Kidney (tissue), 14 donors: Measurements from ENCODE around the gene CAMK2B. TPM values are rescaled to one million over a fixed set of nuclear protein-coding genes. Genes with fewer than 3 reads are reported as not detected.

Experiments
- DNase-seq, 5 donors: peaks; one replicate each; pipeline ENCODE4 v3.0.0-alpha.2; 2013 to 2020
- FAIRE-seq: peaks from 2 replicates; lab custom pipeline; 2012; peaks lifted over from hg19 to GRCh38; lab: Jason Lieb, UNC
- H3K27ac ChIP-seq, 2 donors: one replicate each; pipeline ENCODE4 v1.7.0; 2013; ENCODE audit warnings: low read depth in 2 of 2, low read length in 2 of 2, inconsistent platforms in 1 of 2
- H3K27me3 ChIP-seq: one replicate; pipeline ENCODE4 v1.7.1; 2013; ENCODE audit warnings: low read length, inconsistent platforms; ENCODE audit not compliant: control insufficient read depth, insufficient read depth
- H3K36me3 ChIP-seq, 3 donors: one replicate each; pipeline versions ENCODE4 v1.7.0 to v1.7.1; 2013; ENCODE audit warnings: low read length in 3 of 3, control low read depth in 1 of 3, inconsistent platforms in 1 of 3; ENCODE audit not compliant: insufficient read depth in 3 of 3, control insufficient read depth in 2 of 3
- H3K4me1 ChIP-seq, 3 donors: one replicate each; pipeline versions ENCODE4 v1.7.0 to v1.7.1; 2013; ENCODE audit warnings: low read length in 3 of 3, inconsistent platforms in 1 of 3, low read depth in 1 of 3; ENCODE audit not compliant: control insufficient read depth in 2 of 3, insufficient read depth in 2 of 3
- H3K4me3 ChIP-seq, 3 donors: one replicate each; pipeline versions ENCODE4 v1.7.0 to v1.8.1; 2013; ENCODE audit warnings: low read length in 3 of 3, control low read depth in 1 of 3, inconsistent platforms in 1 of 3
- H3K9ac ChIP-seq, 3 donors: one replicate each; pipeline versions ENCODE4 v1.7.0 to v1.7.1; 2013; ENCODE audit warnings: low read length in 3 of 3, control low read depth in 1 of 3, inconsistent platforms in 1 of 3
- H3K9me3 ChIP-seq, 3 donors: one replicate each; pipeline versions ENCODE4 v1.7.0 to v1.7.1; 2013; ENCODE audit warnings: low read length in 3 of 3, control low read depth in 1 of 3, inconsistent platforms in 1 of 3; ENCODE audit not compliant: control insufficient read depth in 2 of 3, insufficient read depth in 1 of 3
- CTCF ChIP-seq: IDR thresholded peaks from 3 replicates; pipeline ENCODE4 v1.5.1; 2012; ENCODE audit warnings: mild to moderate bottlenecking, moderate library complexity, borderline replicate concordance; ENCODE audit not compliant: insufficient read depth; ENCODE audit errors: extremely low read depth
- intact Hi-C: fragments of 100-400 bp; cut with DNase I; formaldehyde crosslinking; loops from one replicate; pipeline ENCODE4 v1.11.1; 2022
- polyA plus RNA-seq: library from polyadenylated mRNA; stranded (reverse); fragments of 350-450 nt; fragmentation: Illumina TruSeq; extraction: RNeasy Lipid Tissue Mini Kit (QIAGEN cat#74804); gene quantifications from one replicate; pipeline ENCODE4 v1.2.3, GENCODE V29; 2014; ENCODE audit warnings: low read depth, low replicate concordance; ENCODE audit not compliant: insufficient read depth
- total RNA-seq: library from RNA; stranded (reverse); fragmentation: NEBNext Ultra II Directional; extraction: Animal tissue kit (Norgen Biotek cat#: 25700); gene quantifications from one replicate; pipeline ENCODE4 v1.2.1, GENCODE V29; 2021
- donor health status: control.
- donor health status: control.
- donor health status: control.
- donor health status: control.
- donor health status: control.
- donor health status: DM: yes; HTN: yes; CAD: no.
- donor health status: Normal renal cell carcinoma (clear cell type).

CAMK2B gene
- total and polyA plus RNA-seq, 2 donors from 2014 or later: 1.1 to 3.2 TPM

GRCh38 chr7:44230286-44230685, 95.1 kb downstream of the CAMK2B start:
- Histone ChIP-seq H3K27me3 (no peaks in the 10 kb centered on the region), H3K9me3 (no peaks in the 10 kb centered on the region), H3K36me3 (no peaks in the 10 kb centered on the region), H3K9ac (no peak overlapping the region), H3K27ac (no peak overlapping the region), H3K4me3 (no peak overlapping the region), H3K4me1 (no peaks in the 10 kb centered on the region)
- intact Hi-C loops: no loop called here
- DNase-seq (peak in 3 of 5 donors; percentile 50 to 57 (median 54)), FAIRE-seq (no peak)
- no peak for TF ChIP-seq CTCF

GRCh38 chr7:44229546-44230105, 95.8 kb downstream of the CAMK2B start:
- Histone ChIP-seq H3K9ac (no peak overlapping the region), H3K27ac (no peak overlapping the region), H3K4me1 (no peaks in the 10 kb centered on the region), H3K9me3 (no peaks in the 10 kb centered on the region), H3K36me3 (no peaks in the 10 kb centered on the region), H3K4me3 (no peak overlapping the region), H3K27me3 (no peaks in the 10 kb centered on the region)
- FAIRE-seq (no peak), DNase-seq (no peak)
- intact Hi-C loops: no loop called here
- no peak for TF ChIP-seq CTCF

- Histone ChIP-seq H3K27ac (no peak overlapping the region), H3K9ac (no peak overlapping the region), H3K36me3 (no peaks in the 10 kb centered on the region), H3K9me3 (no peaks in the 10 kb centered on the region), H3K4me1 (no peaks in the 10 kb centered on the region), H3K27me3 (no peaks in the 10 kb centered on the region), H3K4me3 (no peak overlapping the region)
- DNase-seq (no peak), FAIRE-seq (no peak)
- intact Hi-C loops: no loop called here
- no peak for TF ChIP-seq CTCF
Measured at GRCh38 chr7:44228571-44229350, 96.6 kb downstream of the CAMK2B start.
